ENCODE measurements around the gene VASP. TPM values are rescaled to one million over a fixed set of nuclear protein-coding genes. Genes with fewer than 3 reads are reported as not detected.

The VASP gene
- total and polyA plus RNA-seq, 2 donors (not counting 3 experiments of a cell fraction or from before 2014, with no cell fraction given): 94.3 to 154 TPM

DNA sequence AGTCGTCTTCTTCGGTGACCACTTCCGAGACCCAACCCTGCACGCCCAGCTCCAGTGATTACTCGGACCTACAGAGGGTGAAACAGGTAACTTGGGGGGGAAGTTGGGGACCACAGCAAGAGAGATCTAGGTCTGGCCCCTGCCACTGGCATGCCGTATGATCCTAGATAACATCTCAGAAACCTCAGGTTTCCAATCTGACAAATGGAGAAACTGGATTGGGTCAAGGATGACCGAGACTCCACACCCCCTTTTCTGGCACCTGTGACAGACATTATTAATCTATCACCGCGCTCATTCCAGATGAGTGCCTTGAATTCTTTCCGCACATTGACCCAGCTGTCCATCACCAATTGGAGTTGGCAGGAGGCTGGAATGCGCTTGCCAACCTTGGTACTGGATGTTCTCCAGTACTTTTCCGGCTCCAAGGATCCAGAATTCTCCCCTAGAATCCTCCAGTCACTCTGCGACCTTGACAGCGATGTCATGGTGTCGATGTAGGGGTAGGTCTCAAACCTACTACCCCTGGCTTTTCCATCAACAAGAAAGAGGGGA is 17.4 kb downstream of the VASP start:
- H3K27me3 ChIP-seq (ENCODE audit: control insufficient read depth in 2 of 2, insufficient read depth in 2 of 2, low read length in 2 of 2): no peaks in the 10 kb centered on the region
- no peak for FAIRE-seq
- no peak overlapping the region for H3K4me3 ChIP-seq (replicated peaks in 1 of 3; ENCODE audit: insufficient read depth in 1 of 3, low read depth in 1 of 3, low read length in 3 of 3)
- H3K4me2 ChIP-seq (ENCODE audit: insufficient read depth, low read length): no peak overlapping the region
- H3K9me3 ChIP-seq (replicated peaks; ENCODE audit: control insufficient read depth, insufficient read depth, low read length): no peaks in the 10 kb centered on the region
- H3K79me2 ChIP-seq (ENCODE audit: control insufficient read depth, insufficient read depth, low read length): peaks cover 1% of the 10 kb centered on the region
- H4K20me1 ChIP-seq (replicated peaks; ENCODE audit: control insufficient read depth, extremely low read depth, insufficient read depth, low read length): no peaks in the 10 kb centered on the region
- no peak for TF ChIP-seq MYC (IDR thresholded peaks at IDR 0.05; ENCODE audit: low read depth, low read length)
- no peak for TF ChIP-seq POLR2A (IDR thresholded peaks at IDR 0.05; ENCODE audit: low read depth, low read length)
- TF ChIP-seq EZH2 (IDR thresholded peaks at IDR 0.05; ENCODE audit: borderline replicate concordance, low read depth, low read length, severe bottlenecking): no peak
- TF ChIP-seq, protein P1, sequence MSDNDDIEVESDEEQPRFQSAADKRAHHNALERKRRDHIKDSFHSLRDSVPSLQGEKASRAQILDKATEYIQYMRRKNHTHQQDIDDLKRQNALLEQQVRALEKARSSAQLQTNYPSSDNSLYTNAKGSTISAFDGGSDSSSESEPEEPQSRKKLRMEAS (IDR thresholded peaks at IDR 0.05; ENCODE audit: insufficient read depth, insufficient read length): no peak
- no peak for TF ChIP-seq FOS (IDR thresholded peaks at IDR 0.05; ENCODE audit: borderline replicate concordance, insufficient read depth, low read length)
- TF ChIP-seq GATA2 (IDR thresholded peaks at IDR 0.05; ENCODE audit: insufficient read depth, insufficient read length, low read depth, low read length): no peak
- TF ChIP-seq JUN (IDR thresholded peaks at IDR 0.05; ENCODE audit: borderline replicate concordance, insufficient read depth, insufficient read length, low read depth): no peak
- TF ChIP-seq, protein P2, sequence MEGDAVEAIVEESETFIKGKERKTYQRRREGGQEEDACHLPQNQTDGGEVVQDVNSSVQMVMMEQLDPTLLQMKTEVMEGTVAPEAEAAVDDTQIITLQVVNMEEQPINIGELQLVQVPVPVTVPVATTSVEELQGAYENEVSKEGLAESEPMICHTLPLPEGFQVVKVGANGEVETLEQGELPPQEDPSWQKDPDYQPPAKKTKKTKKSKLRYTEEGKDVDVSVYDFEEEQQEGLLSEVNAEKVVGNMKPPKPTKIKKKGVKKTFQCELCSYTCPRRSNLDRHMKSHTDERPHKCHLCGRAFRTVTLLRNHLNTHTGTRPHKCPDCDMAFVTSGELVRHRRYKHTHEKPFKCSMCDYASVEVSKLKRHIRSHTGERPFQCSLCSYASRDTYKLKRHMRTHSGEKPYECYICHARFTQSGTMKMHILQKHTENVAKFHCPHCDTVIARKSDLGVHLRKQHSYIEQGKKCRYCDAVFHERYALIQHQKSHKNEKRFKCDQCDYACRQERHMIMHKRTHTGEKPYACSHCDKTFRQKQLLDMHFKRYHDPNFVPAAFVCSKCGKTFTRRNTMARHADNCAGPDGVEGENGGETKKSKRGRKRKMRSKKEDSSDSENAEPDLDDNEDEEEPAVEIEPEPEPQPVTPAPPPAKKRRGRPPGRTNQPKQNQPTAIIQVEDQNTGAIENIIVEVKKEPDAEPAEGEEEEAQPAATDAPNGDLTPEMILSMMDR (IDR thresholded peaks at IDR 0.05; ENCODE audit: extremely low read depth in 1 of 2, insufficient read depth in 1 of 2, low read depth in 1 of 2, low read length in 2 of 2): no peak
- TF ChIP-seq POLR2AphosphoS5 (IDR thresholded peaks at IDR 0.05; ENCODE audit: insufficient read depth, low read depth, low read length): no peak
- intact Hi-C loops (cut with micrococcal nuclease) (no loop called here), dilution Hi-C loops (cut with MboI; ENCODE audit: extremely low pct_ligation_motif_present, low sequenced_read_pairs) (no loop called here)
- BruUV-seq (replicated peaks): no TSS peak
- no peak overlapping the region for H2AFZ ChIP-seq (ENCODE audit: low read depth, low read length)
- DNase-seq (ENCODE audit: low read depth, low spot score): no peak
- no peak overlapping the region for H3K27ac ChIP-seq (ENCODE audit: insufficient read depth, low read depth, low read length)
- no peaks in the 10 kb centered on the region for H3K9me1 ChIP-seq (replicated peaks; ENCODE audit: control insufficient read depth, extremely low read depth, insufficient read depth, low read length)
- H3K9ac ChIP-seq (replicated peaks; ENCODE audit: extremely low read depth, insufficient read depth, low read length): no peak overlapping the region
- CTCF ChIA-PET: interaction anchor here (1.3 to 2.9 kb wide), 2 partner anchors 34 to 118 kb away, joined by 6 to 13 read pairs; no protein-coding TSS in a partner anchor
- no peaks in the 10 kb centered on the region for H3K4me1 ChIP-seq (ENCODE audit: control insufficient read depth, extremely low read depth, insufficient read depth, low read length)
- POLR2A ChIA-PET: no interaction called here
- peaks cover 12 to 33% of the 10 kb centered on the region in 2 experiments for H3K36me3 ChIP-seq (ENCODE audit: control insufficient read depth in 2 of 2, extremely low read depth in 1 of 2, insufficient read depth in 2 of 2, low read length in 2 of 2)
